Measurements from ENCODE around the gene LAMP1.
"Not testable (repeated sequence)": the region's sequence is repeated elsewhere in the genome, so short reads cannot be mapped to it uniquely, and the experiment has no call there.

Gene LAMP1, protein sequence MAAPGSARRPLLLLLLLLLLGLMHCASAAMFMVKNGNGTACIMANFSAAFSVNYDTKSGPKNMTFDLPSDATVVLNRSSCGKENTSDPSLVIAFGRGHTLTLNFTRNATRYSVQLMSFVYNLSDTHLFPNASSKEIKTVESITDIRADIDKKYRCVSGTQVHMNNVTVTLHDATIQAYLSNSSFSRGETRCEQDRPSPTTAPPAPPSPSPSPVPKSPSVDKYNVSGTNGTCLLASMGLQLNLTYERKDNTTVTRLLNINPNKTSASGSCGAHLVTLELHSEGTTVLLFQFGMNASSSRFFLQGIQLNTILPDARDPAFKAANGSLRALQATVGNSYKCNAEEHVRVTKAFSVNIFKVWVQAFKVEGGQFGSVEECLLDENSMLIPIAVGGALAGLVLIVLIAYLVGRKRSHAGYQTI

DNA sequence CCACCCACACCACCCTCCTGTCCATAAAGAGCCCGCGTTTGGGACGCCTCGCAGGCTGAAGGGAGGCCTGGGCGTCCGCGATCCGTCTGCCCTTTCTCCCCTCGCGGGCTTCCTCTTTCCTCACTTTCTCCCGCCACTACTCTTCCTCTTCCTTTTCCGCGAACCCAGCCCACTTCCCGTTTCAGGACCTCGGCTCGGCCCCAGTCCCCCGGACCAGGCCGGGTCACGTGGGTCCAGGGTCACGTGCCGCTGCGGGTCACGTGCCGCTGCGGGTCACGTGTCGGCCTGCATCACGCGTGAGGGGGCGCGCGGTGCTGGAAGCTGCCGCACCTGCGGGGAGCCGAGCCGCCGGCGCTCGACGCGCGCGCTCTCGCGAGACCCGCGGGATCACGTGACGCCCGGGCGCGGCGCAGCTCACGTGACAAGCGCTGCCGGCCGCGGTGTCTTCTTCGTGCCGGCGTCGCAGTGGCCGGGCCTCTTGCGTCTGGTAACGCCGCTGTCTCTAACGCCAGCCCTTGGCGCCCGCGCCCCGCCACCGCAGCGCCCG is at the start of gene LAMP1:
LAMP1 (plus strand) TSS at position 417 of the 547 bp plus-strand sequence. CDS start 196 bp downstream, outside the sequence.
- peak; percentile 91 for DNase-seq (ENCODE audit: low spot score)

DNA sequence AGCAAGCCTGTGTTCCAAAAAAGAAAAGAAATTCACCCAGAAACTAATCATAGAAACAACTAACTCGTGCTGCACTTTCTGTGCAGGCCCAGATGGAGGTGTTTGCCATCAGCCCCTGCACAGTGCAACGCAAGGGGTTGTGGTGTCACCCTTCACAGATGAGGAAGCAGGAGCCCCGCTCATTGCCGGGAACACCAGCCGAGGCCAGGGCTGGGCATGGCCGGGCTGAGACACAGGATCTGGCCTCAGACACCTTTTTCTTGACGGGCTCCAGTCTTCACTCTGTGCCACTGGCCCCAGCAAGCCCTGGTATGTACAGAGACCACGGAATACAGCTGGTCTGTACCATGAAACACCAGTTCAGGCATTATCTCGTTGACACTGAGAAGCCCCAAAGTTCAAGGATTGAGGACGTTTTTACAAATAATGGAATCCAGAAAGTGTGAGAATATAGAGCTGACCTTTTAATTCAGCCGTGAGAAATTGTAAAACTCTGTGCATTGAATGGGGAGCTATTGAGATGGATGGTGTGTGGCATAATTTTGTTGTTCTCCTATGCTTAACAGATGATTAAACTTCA is 44.4 kb upstream of the LAMP1 start:
- DNase-seq (ENCODE audit: low spot score): no peak

DNA sequence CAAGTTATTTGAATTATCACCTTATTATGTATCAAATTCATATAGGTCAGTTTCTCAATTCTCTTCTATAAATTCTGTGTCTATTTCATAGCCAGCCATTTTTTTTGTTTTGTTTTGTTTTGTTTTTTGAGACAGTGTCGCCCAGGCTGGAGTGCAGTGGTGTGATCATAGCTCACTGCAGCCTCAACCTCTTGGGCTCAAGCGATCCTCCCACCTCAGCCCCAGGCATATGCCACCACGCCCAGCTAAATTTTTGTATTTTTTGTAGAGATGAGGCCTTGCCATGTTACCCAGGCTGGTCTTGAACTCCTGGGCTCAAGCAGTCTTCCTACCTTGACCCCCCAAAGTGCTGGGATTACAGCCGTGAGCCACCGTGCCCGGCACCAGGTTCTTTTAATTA is 39.1 kb upstream of the LAMP1 start:
- not testable (repeated sequence) for DNase-seq (ENCODE audit: low spot score)

DNA sequence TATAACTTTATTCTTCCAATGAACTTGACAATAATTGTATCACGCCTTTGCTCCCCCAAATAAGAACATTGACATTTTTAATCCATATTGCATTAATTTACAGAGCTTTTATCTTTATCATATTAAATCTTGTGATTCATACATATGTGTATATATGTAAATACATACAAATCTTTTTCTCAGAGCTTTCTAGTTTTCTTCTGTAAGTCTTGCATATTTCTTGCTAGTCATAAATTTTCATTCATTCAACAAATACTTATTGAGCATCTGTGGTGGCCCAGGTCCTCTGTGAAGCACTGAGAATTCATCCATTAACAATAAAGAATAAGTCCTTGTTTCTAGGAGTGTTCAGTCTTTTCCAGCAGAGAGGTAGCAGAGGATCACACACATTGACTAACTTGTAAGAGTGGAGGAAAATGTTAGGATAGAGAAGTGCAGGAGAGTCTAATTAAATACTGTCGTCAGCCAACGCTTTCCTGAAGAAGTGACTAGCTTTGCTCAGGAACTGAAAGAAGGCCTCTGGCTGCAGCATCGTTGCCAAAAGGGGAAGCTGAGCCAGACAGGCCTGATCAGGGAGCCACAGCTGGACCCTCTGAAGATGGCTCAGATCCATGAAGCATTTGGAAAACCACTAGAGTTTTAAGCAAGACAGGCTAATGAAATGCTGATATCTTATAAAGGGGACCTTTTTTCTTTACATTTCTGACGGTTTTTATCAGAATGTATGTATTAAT is 38.6 kb upstream of the LAMP1 start:
- no peak for DNase-seq (ENCODE audit: low spot score)

DNA sequence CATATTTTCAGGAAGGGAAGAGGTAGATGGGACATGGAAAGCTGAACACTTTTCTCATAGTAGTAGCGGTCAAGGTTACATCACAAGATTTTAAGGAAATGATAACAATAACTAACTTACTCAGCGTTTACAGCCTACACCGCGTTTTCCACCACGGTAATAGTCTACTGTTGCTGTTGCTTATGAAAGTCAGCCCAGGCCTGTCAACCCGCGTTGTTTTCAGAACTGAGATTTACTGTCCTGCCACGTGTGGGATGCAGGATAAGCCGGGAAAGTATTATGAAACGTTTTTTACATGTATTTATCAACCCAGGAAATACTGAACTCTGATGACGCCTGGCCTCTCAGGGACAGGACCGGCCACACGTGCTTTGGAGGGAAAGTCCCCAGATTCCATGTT is 36.0 kb upstream of the LAMP1 start:
- DNase-seq (ENCODE audit: low spot score): no peak

DNA sequence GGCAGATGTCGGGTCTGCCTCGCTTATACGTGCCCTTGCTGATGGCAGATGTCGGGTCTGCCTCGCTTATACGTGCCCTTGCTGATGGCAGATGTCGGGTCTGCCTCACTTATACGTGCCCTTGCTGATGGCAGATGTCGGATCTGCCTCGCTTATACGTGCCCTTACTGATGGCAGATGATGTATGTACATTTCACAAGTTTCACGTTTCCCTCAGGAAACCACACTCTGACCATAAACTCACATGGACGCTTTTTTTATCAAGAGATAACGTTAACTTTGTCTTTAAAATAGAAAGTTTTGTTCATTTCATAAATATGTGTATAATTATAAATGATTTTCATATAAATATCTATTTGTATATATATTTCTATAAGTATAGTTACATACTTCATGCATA is 34.0 kb upstream of the LAMP1 start:
- not testable (repeated sequence) for DNase-seq (ENCODE audit: low spot score)

DNA sequence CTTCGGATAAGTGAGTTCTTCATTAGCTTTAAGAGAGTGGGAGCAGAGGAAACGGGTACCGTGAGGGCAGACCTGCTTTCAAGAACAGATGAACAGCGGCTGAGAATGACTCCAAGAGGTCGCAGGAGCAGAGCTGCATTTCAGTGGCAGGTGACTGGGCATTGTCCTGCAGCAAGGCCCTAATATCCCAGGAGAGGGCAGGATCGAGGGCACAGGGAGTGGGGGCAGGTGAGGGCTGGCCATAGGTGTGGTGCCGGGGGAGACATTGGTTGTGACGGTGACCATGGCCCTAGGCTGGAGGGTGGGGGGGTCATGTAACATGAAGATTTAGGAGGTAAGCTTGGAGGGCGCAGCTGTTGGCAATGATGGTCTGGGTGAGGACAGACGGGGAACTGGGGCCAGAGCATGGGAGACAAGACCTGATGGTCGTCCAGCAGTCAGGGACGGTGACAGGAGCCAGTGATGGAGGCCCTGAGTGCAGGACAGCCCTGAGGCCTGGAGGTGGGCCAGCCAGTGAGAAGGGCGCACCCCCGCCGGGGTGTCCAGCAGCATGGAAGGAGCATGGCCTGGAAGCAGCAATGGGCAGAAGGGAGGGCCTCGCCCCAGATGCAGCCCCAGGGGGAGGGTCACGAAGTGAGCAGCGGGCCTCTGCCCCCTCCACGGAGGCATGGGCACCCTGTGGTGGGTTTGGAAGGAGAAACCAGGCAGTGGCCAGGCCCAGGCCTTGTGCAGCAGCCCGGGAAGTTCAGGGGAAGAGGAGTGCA is 29.2 kb upstream of the LAMP1 start:
- no peak for DNase-seq (ENCODE audit: low spot score)

DNA sequence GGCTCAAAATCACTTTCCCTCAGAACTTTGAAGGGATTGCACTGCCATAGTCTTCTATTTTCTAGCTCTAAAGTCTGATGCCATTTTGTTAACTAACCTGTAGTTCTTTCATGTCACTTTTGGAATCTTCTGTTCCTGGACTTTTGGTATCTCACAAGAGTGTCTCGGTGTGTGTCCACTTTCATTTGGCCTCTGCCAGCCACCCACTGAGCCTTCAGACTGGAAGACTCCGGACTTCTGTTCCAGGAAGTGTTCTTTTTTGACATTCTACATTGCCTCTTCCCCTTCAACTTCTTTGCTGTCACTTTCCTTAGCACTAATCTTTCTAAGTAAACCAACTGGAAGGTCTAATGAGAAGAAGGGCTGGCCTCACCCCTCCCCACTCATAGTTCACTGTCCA is 25.0 kb upstream of the LAMP1 start:
- no peak for DNase-seq (ENCODE audit: low spot score)

DNA sequence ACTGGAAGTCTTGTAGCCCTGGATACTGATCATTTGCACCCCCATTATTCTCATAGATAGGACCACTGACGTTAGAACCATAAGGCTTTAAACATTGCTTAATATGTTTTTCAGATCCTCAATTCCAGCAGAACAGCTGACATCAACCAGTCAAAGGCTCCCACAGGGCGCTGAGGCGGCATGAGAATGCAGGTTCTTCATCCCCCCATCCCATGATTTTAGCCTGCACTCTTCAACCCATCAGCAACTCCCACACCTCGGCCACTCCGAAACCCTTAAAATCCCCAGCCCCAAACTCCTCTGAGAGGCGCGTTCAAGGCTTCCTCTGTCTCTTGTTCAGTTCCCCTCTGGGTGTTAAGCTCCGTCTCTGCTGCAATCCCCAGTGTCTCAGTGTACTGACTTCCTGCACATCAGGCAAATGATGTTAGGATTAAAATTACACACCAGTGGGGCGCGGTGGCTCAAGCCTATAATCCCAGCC is 24.3 kb upstream of the LAMP1 start:
- DNase-seq (ENCODE audit: low spot score): no peak

DNA sequence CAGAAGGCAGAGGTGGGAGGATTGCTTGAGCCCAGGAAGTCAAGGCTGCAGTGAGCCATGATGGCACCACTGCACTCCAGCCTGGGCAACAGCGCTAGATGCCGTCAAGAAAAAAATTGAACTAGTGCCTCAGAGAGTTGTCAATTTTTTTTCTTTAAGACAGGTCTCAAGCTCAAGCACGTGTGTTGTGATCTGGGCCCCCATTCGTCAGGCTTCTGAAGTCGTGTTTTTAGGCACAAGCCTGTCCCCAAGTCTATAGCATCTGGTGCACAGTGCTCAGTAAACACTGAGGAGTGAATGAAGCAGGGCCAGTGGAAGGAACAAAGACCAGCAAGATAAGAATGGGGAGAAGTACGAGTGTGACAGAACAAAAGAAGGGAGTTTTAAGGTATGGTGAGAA is 23.7 kb upstream of the LAMP1 start:
- DNase-seq (ENCODE audit: low spot score): no peak

DNA sequence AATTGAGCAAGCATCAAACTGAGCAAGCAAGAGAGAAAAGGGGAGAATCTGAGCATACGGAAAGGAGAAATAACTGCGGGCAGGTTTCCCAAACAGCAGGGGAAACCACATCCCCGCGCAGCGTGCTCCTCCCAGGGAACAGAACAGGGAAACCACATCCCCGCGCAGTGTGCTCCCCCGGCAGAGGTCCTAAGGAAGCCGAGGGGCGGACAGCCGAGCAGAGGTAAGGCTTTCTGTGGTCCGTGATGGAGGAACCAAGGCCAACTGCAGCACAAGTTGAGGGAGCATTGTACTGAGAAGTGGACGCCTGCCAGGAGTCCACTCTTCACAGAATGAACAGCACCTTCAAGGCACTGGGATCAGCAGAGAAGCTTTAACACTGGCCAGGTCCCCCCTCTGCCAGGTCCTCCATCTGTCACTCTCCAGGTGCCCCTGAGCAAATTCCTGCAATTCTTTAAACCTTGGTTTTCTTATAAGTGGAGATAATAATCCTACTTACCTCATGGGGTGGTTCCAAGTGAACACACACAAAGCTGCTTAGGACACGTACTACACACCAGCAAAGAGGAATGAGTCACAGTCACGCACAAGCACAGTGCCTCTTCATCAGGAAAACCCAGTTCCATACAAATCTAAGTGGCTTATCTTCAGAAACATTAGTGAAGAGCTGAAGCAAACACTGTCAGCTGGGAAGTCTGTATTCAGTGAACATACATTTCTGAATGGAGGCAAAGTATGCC is 23.0 kb upstream of the LAMP1 start:
- no peak for DNase-seq (ENCODE audit: low spot score)

DNA sequence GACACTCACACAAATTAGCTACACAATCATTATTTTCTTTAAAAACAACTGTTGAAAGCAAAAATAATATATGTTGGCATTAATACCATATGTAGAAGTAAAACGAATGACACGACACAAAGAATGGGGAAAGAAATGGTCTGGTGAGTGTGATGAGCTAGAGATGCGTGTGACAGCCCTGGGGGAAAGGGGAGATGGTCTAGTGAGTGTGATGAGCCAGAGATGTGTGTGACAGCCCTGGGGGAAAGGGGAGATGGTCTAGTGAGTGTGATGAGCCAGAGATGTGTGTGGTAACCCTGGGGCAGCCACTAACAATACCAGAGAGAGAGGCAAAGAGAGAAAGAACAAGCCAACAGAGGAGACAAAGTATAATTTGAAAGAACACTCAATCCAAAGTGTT is 22.3 kb upstream of the LAMP1 start:
- DNase-seq (ENCODE audit: low spot score): no peak

DNA sequence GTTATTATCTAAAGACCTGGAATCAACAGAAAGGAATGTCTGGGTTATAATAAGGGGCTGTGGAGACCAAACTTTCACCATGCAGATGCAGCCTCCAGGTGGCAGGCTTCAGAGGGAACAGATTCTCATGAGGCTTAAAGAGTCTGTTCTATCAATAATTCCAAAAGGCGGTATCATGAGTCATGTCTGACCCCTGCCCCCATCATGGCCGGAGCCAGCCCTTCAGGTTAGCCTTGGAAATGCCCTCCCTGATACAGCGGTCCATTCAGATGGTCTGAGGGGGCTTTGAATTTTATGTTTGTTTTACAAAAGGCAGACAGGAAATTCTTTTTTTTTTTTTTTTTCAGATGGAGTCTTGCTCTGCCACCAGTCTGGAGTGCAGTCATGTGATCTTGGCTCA is 21.7 kb upstream of the LAMP1 start:
- DNase-seq (ENCODE audit: low spot score): no peak

DNA sequence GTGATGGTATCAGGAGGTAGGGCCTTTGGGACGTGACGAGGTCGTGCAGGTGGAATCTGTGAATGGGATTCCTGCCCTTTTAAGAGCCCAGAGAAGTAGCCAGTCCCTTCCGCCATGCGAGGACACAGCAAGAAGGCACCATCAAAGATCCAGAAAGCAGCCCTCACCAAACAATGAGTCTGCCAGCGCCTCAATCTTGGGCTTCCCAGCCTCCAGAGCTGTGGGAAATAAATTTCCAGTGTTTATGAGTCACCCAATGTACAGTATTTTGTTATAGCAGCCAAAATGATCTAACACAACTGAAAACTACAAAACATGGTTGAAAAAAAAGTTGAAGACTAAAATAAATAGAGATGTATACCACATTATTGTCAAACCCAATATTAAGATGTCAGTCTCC is 16.9 kb upstream of the LAMP1 start:
- no peak for DNase-seq (ENCODE audit: low spot score)

DNA sequence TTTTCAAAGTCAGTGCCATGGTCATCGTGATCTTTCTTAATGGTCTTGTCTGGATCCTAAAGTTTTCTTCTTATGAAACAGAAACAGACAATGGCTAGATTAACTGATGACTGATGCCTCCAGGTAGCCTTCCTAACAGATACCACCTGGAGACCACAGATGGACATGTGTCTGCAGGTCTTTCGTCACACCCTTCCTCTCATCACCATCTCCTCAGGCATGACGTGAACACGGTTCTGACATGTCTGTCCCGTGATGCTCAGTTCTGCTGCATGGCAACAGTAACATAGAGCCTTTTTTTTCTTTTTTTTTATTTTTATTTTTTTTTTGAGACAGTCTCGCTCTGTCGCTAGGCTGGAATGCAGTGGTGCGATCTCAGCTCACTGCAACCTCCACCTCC is 13.1 kb upstream of the LAMP1 start:
- no peak for DNase-seq (ENCODE audit: low spot score)

DNA sequence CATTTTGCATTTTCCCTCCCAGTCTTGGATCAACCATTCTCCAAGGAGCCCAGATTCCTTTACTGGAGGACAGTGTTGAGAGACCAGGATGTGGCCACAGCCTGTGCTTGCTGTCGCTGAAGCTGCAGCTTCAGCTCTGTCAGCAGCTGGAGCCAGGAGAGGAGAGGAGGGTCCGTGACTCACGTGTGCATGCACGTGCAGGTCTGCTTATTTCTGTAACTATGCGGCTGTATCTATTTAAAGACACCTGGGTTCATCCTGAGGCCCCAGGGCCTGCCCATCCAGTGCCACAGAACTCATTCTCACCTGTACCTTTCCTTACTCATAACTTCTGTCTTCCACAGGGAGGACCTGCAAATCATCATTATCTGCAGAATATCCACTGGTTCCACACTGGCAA is 8.2 kb upstream of the LAMP1 start:
- DNase-seq (ENCODE audit: low spot score): no peak

DNA sequence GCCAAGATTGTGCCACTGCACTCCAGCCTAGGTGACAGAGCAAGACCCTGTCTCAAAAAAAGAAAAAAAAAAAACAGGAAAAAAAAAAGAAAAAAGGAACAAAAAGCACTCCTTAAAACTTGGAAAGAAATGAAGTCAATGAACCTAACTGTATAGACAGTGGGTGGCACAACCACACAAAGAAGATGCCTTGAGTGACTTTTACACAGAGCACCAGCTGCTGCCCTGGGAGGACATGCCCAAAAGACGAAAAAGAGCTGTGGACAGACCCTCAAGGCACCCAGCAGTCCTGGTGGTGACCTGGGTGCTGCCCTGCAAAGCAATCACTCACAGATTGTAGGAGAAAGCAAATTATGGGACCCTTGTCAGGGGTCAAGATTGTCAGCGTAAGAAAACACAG is 5.9 kb upstream of the LAMP1 start:
- no peak for DNase-seq (ENCODE audit: low spot score)

DNA sequence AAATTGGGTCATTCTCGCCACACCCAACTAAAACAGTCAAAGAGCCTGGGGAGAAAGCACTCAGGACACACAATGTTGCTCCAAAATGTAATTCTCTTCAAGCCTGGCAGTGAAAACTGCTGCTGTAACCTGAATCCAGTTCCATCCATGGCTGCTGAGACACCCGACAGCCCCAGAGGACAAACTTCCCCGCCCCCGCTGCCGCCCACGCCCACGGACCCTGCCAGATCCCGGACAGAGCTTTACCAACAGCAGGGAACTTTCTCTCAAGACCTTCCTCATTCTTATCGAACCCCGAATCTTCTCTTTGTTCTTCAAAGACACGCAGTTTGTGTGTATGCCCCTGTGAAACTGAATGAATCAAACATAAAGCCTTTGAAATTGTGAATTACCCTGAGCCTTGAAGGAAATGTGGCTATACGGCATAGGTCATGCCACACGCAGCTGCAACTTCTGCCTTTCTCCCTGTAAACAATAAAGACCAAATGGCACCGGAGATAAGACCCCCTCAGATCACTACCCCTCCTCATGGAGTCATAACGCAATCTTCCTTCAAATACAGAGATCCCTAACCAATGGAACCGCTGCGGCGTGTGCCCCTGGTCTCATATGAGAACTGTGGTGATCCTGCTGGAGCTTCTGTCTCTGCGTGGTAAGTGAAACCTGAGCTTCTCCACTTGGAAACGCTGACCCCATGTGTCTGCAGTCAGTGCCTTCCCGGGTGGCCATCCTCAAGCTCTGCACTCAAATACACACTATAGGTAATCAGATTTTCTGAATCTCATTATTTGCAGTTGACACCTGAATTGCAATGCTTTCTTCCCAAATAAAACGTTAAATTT is 4.8 kb upstream of the LAMP1 start:
- peak; percentile 24 for DNase-seq (ENCODE audit: low spot score)

DNA sequence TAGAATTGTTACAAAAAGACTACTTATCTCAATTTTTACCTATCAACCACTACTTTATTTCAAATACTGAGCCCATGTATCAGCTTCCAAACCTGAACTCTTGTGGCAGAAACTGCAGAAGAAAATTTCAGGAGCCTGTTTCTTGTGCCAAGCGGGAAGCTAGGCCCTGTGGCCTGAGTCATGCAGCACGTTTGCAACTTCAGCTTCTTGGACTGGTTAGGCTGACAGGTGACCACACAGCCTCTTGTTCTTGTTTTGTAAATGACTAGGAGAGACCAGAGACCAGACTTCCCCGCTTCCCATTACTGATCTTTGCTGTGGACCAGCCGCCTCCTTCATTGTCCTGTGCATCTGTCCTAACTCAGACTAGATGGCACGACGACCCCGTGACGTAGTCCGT is 3.4 kb upstream of the LAMP1 start:
- no peak for DNase-seq (ENCODE audit: low spot score)

DNA sequence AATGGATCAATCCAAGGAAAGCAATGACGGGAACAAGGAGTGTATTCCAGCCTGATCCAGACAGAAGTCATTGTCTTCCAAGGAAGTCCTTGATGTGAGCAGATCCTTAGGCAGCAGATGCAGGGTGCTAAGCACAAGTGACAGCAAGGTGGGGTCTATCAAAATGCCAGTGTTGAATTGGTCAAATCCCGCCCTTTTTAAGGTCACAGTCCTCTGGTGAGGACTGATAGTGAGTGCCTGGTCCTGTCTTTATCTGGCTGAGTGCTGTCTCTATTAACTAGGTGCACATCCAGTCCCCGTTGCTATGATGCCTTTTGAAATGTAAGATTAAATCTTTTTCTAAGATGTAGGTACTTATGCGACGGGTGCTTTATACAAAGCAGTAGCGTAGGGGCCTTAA is 1.3 kb upstream of the LAMP1 start:
- DNase-seq (ENCODE audit: low spot score): no peak
